Keratinocyte (primary cell): ENCODE results near the gene ATF6.

ENCODE experiments used
- CTCF ChIP-seq, 3 experiments: IDR thresholded peaks in 1 of 3; conservative IDR thresholded peaks in 1 of 3; optimal IDR thresholded peaks in 1 of 3; 2 replicates in 2 of 3; 3 replicates in 1 of 3; pipeline versions ENCODE3 to v1.5.1; 2011; ENCODE audit warnings: low read length in 3 of 3, mild to moderate bottlenecking in 3 of 3, moderate library complexity in 2 of 3, control low read depth in 1 of 3, inconsistent platforms in 1 of 3; ENCODE audit not compliant: insufficient read depth in 2 of 3; ENCODE audit errors: extremely low read depth in 1 of 3
- EZH2 ChIP-seq: IDR thresholded peaks from one replicate; pipeline ENCODE4 v1.6.1; 2012; ENCODE audit warnings: inconsistent platforms, mild to moderate bottlenecking, low read length, moderate library complexity

- TF ChIP-seq CTCF (optimal IDR thresholded peaks at IDR 0.05 in 1 of 3, IDR thresholded peaks at IDR 0.05 in 1 of 3, conservative IDR thresholded peaks at IDR 0.05 in 1 of 3; ENCODE audit: extremely low read depth in 1 of 3, insufficient read depth in 2 of 3, low read length in 3 of 3) = no peak
- no peak for TF ChIP-seq EZH2
Measured at GRCh38 chr1:161834967-161835550, 68.9 kb downstream of the ATF6 start.
